Panc1 (cell line): Measurements from ENCODE around the gene FBRSL1. TPM values are rescaled to one million over a fixed set of nuclear protein-coding genes. Genes with fewer than 3 reads are reported as not detected.

ENCODE experiments used
- ATAC-seq: fragments of 200-7000 bp; cut with Tn5 transposase; 2 replicates; pipeline ENCODE4 v1.9.1; 2020; ENCODE audit warnings: mild to moderate bottlenecking, moderate library complexity
- BruUV-seq: library from RNA; stranded (reverse); fragments of 400-500 nt; replicated peaks from 2 replicates; lab custom pipeline; 2021; lab: Mats Ljungman, UMichigan
- CTCF ChIA-PET: fragments of 300-600 bp; sonication (Branson Sonifier 250); formaldehyde crosslinking; loops from one replicate; lab custom pipeline; 2022; ENCODE audit warnings: antibody characterized with exemption; lab: Charles Lee
- POLR2A ChIA-PET: fragments of 300-600 bp; sonication (Branson Sonifier 250); formaldehyde crosslinking; loops from one replicate; lab custom pipeline; 2022; ENCODE audit warnings: antibody characterized with exemption; lab: Charles Lee
- DNase-seq: peaks from one replicate; pipeline ENCODE4 v3.0.0-alpha.2; 2010; ENCODE audit warnings: low read depth, low spot score
- H3K27ac ChIP-seq: 2 replicates; pipeline ENCODE4 v1.5.1; 2011; ENCODE audit warnings: mild to moderate bottlenecking, low read length, inconsistent platforms
- H3K27me3 ChIP-seq: fragments of 200-500 bp; sonication (Bioruptor generic); 2 replicates; pipeline ENCODE4 v1.6.0; 2014; ENCODE audit warnings: low read length, inconsistent platforms; ENCODE audit not compliant: control insufficient read depth, insufficient read depth
- H3K36me3 ChIP-seq: fragments of 200-500 bp; sonication (Bioruptor generic); 2 replicates; pipeline ENCODE4 v1.5.1; 2014; ENCODE audit warnings: inconsistent platforms, mild to moderate bottlenecking, low read length, moderate library complexity; ENCODE audit not compliant: control insufficient read depth, insufficient read depth
- H3K4me1 ChIP-seq: 2 replicates; pipeline ENCODE4 v1.5.1; 2011; ENCODE audit warnings: inconsistent platforms, mild to moderate bottlenecking, low read length, moderate library complexity; ENCODE audit not compliant: control insufficient read depth, insufficient read depth
- H3K4me3 ChIP-seq, 2 experiments: 2 replicates each; pipeline ENCODE4 v1.5.1; 2011 to 2012; ENCODE audit warnings: low read depth in 2 of 2, low read length in 2 of 2, mild to moderate bottlenecking in 2 of 2, inconsistent platforms in 1 of 2, moderate library complexity in 1 of 2
- H3K9me3 ChIP-seq: fragments of 200-500 bp; sonication (Bioruptor generic); 2 replicates; pipeline ENCODE4 v1.5.1; 2014; ENCODE audit warnings: low read depth, mild to moderate bottlenecking, inconsistent platforms, low read length, moderate library complexity; ENCODE audit not compliant: control insufficient read depth, insufficient read depth
- CTCF ChIP-seq: fragments of 450-650 bp; IDR thresholded peaks from 2 replicates; pipeline ENCODE4 v1.5.1; 2017; ENCODE audit warnings: mild to moderate bottlenecking
- POLR2AphosphoS5 ChIP-seq: IDR thresholded peaks from 2 replicates; pipeline ENCODE4 v1.6.1; 2012; ENCODE audit warnings: mild to moderate bottlenecking, low read depth, low read length, moderate library complexity
- REST ChIP-seq, 2 experiments: IDR thresholded peaks; 2 replicates each; pipeline ENCODE4 v1.6.1; 2011 to 2012; ENCODE audit warnings: low read depth in 2 of 2, control low read depth in 1 of 2, low read length in 1 of 2, mild to moderate bottlenecking in 1 of 2, moderate library complexity in 1 of 2; ENCODE audit not compliant: insufficient read depth in 1 of 2
- SIN3A ChIP-seq: IDR thresholded peaks from 2 replicates; pipeline ENCODE4 v1.6.1; 2012; ENCODE audit warnings: low read depth, mild to moderate bottlenecking, low read length, moderate library complexity, borderline replicate concordance; ENCODE audit not compliant: insufficient read depth
- TCF7L2 ChIP-seq: IDR thresholded peaks from 2 replicates; pipeline ENCODE4 v1.6.1; 2011; ENCODE audit warnings: mild to moderate bottlenecking, low read depth, low read length, inconsistent platforms
- in situ Hi-C: cut with HindIII; loops from 2 replicates; pipeline ENCODE4 v1.10.0; 2016; ENCODE audit warnings: low sequenced_read_pairs, low pct_unique_long_range_greater_than_20kb
- intact Hi-C: fragments of 100-400 bp; cut with micrococcal nuclease; formaldehyde crosslinking; loops from one replicate; pipeline ENCODE4 v1.10.0; 2022; ENCODE audit not compliant: unreplicated experiment
- total RNA-seq: library from RNA; stranded (reverse); gene quantifications from one replicate; pipeline ENCODE4 v1.2.1, GENCODE V29; 2021; ENCODE audit not compliant: unreplicated experiment

The FBRSL1 gene
- total RNA-seq, 1 experiment from 2014 or later = 104 TPM

- no peaks in the 10 kb centered on the region for H3K9me3 ChIP-seq
- TF ChIP-seq SIN3A (no peak), POLR2AphosphoS5 (no peak), TCF7L2 (no peak), CTCF (no peak), REST (IDR thresholded peaks at IDR 0.05; ENCODE audit: insufficient read depth in 1 of 2, low read depth in 2 of 2, low read length in 1 of 2) (no peak)
- DNase-seq (no peak), ATAC-seq (peak; percentile 5; the same call in 1 of the 2 replicates)
- H3K27ac ChIP-seq = no peak overlapping the region
- intact Hi-C loops = no loop called here
- ChIA-PET POLR2A (no interaction called here), CTCF (no interaction called here)
- H3K27me3 ChIP-seq = no peaks in the 10 kb centered on the region
- H3K4me3 ChIP-seq = no peak overlapping the region
- no TSS peak for BruUV-seq
- in situ Hi-C loops = no loop called here
- peaks cover 2% of the 10 kb centered on the region; the same call in 1 of the 2 replicates for H3K4me1 ChIP-seq
- no peaks in the 10 kb centered on the region for H3K36me3 ChIP-seq
Measured at GRCh38 chr12:132479291-132479690, 10.7 kb upstream of the FBRSL1 start.

- Histone ChIP-seq H3K36me3 (no peaks in the 10 kb centered on the region), H3K27ac (no peak overlapping the region), H3K9me3 (no peaks in the 10 kb centered on the region), H3K4me3 (no peak overlapping the region), H3K27me3 (no peaks in the 10 kb centered on the region), H3K4me1 (peaks cover 2% of the 10 kb centered on the region; the same call in 1 of the 2 replicates)
- ChIA-PET CTCF (no interaction called here), POLR2A (no interaction called here)
- TF ChIP-seq CTCF (no peak), TCF7L2 (no peak), POLR2AphosphoS5 (no peak), REST (IDR thresholded peaks at IDR 0.05; ENCODE audit: insufficient read depth in 1 of 2, low read depth in 2 of 2, low read length in 1 of 2) (no peak), SIN3A (no peak)
- no peak for ATAC-seq
- intact Hi-C loops (no loop called here), in situ Hi-C loops (no loop called here)
- no peak for DNase-seq
- BruUV-seq = no TSS peak
Measured at GRCh38 chr12:132479938-132480622, 9.9 kb upstream of the FBRSL1 start.
